Smooth muscle cell (in vitro differentiated cells): ENCODE data around the gene SEMA6D. TPM values are rescaled to one million over a fixed set of nuclear protein-coding genes. Genes with fewer than 3 reads are reported as not detected.

Experiments used
- DNase-seq: peaks from one replicate; lab custom pipeline; 2025; ENCODE audit not compliant: unreplicated experiment; lab: John Stamatoyannopoulos, UW
- H2AFZ ChIP-seq: fragments of 200-600 bp; sonication (generic); 2 replicates; pipeline ENCODE4 v1.6.0; 2016; ENCODE audit warnings: antibody characterized with exemption, low read depth, mild to moderate bottlenecking
- H3F3A ChIP-seq: fragments of 200-600 bp; sonication (generic); 2 replicates; pipeline ENCODE4 v1.6.0; 2017; ENCODE audit warnings: antibody characterized with exemption, low read depth
- H3K27ac ChIP-seq: fragments of 200-600 bp; sonication (generic); 2 replicates; pipeline ENCODE4 v1.5.1; 2016; ENCODE audit warnings: low read depth, mild to moderate bottlenecking
- H3K27me3 ChIP-seq: fragments of 200-600 bp; sonication (generic); 2 replicates; pipeline ENCODE4 v1.6.1; 2016; ENCODE audit warnings: low read depth, mild to moderate bottlenecking
- H3K36me3 ChIP-seq: fragments of 200-600 bp; sonication (generic); 2 replicates; pipeline ENCODE4 v1.5.1; 2016; ENCODE audit warnings: low read depth
- H3K4me1 ChIP-seq: fragments of 200-600 bp; sonication (generic); 2 replicates; pipeline ENCODE4 v1.5.1; 2016; ENCODE audit warnings: low read depth
- H3K4me2 ChIP-seq: fragments of 200-600 bp; sonication (generic); 2 replicates; pipeline ENCODE4 v1.6.0; 2016; ENCODE audit warnings: mild to moderate bottlenecking
- H3K4me3 ChIP-seq: fragments of 200-600 bp; sonication (generic); 2 replicates; pipeline ENCODE4 v1.5.1; 2016; ENCODE audit warnings: mild to moderate bottlenecking
- H3K79me2 ChIP-seq: fragments of 200-600 bp; sonication (generic); 2 replicates; pipeline ENCODE4 v1.6.0; 2016; ENCODE audit warnings: low read depth, mild to moderate bottlenecking
- H3K9ac ChIP-seq: fragments of 200-600 bp; sonication (generic); 2 replicates; pipeline ENCODE4 v1.6.0; 2016; ENCODE audit warnings: low read depth
- H3K9me3 ChIP-seq: fragments of 200-600 bp; sonication (generic); replicated peaks from 2 replicates; pipeline ENCODE4 v1.5.1; 2016; ENCODE audit warnings: low read depth
- H4K20me1 ChIP-seq: fragments of 200-600 bp; sonication (generic); 2 replicates; pipeline ENCODE4 v1.6.0; 2016; ENCODE audit warnings: low read depth
- CTCF ChIP-seq: fragments of 200-600 bp; sonication (generic); IDR thresholded peaks from 2 replicates; pipeline ENCODE4 v1.5.1; 2017; ENCODE audit warnings: borderline replicate concordance, mild to moderate bottlenecking, antibody characterized with exemption; ENCODE audit not compliant: insufficient read depth, poor library complexity, severe bottlenecking
- WGBS: methylation state at CpG from one replicate; pipeline ENCODE4 v1.1.7; 2016; ENCODE audit warnings: low lambda C conversion rate; 5-methylcytosine and 5-hydroxymethylcytosine counted together
- polyA plus RNA-seq: library from polyadenylated mRNA; unstranded; fragments of >200 nt; fragmentation: Nextera tagmentation; extraction: Ambion mirVana; gene quantifications from 2 replicates; pipeline ENCODE4 v1.2.1, GENCODE V29; 2016
- total RNA-seq: library from RNA; depleted of rRNA; stranded (reverse); fragments of >200 nt; gene quantifications from 2 replicates; pipeline ENCODE4 v1.2.3, GENCODE V29; 2014

SEMA6D gene
- total and polyA plus RNA-seq, 2 experiments from 2014 or later: 31.4 to 44.9 TPM

DNA sequence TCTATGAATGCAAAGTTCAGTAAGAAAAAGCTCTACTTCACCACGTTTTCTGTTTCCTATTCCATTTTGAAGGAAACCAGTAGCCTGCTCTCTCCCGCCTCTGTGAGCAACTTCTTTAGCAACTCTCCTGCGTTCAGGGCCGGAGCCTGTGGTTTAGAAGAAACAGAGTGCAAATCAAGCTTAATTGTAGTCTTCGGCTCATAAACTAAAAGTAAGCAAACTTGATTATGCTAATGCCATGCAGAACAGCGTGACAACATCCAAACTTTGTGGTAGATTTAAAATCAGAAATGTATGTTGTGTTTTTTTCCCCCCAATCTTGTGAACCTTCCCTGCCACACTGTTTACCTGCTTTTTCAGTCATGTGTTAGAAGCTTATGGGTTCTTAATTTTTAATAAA, 87.4 kb downstream of the SEMA6D start:
- Histone ChIP-seq H3K27me3 (no peaks in the 10 kb centered on the region), H2AFZ (no peak overlapping the region), H3K4me2 (no peak overlapping the region), H3K4me1 (no peaks in the 10 kb centered on the region), H3K79me2 (no peaks in the 10 kb centered on the region), H3K4me3 (no peak overlapping the region), H3K27ac (no peak overlapping the region), H4K20me1 (no peaks in the 10 kb centered on the region), H3K9me3 (no peaks in the 10 kb centered on the region), H3K9ac (no peak overlapping the region), H3F3A (no peaks in the 10 kb centered on the region), H3K36me3 (no peaks in the 10 kb centered on the region)
- TF ChIP-seq CTCF: no peak
- DNase-seq: no peak
- 52% methylated on average over 6 of the region's 6 CpGs for WGBS

- no peak for DNase-seq
- no peaks in the 10 kb centered on the region for H4K20me1 ChIP-seq
- no peak overlapping the region for H3K9ac ChIP-seq
- no peaks in the 10 kb centered on the region for H3F3A ChIP-seq
- H3K9me3 ChIP-seq: no peaks in the 10 kb centered on the region
- no peak overlapping the region for H2AFZ ChIP-seq
- no peaks in the 10 kb centered on the region for H3K36me3 ChIP-seq
- 82% methylated on average over 2 of the region's 2 CpGs for WGBS
- no peak overlapping the region for H3K4me2 ChIP-seq
- no peak overlapping the region for H3K4me3 ChIP-seq
- no peaks in the 10 kb centered on the region for H3K27me3 ChIP-seq
- no peak for TF ChIP-seq CTCF
- H3K4me1 ChIP-seq: no peaks in the 10 kb centered on the region
- H3K27ac ChIP-seq: no peak overlapping the region
- H3K79me2 ChIP-seq: no peaks in the 10 kb centered on the region
These were observed 88.7 kb downstream of the SEMA6D start for GRCh38 chr15:47806008-47806407.

- H3K27me3 ChIP-seq: no peaks in the 10 kb centered on the region
- H3K4me1 ChIP-seq: no peaks in the 10 kb centered on the region
- H3K79me2 ChIP-seq: no peaks in the 10 kb centered on the region
- no peaks in the 10 kb centered on the region for H3K9me3 ChIP-seq
- no peak for TF ChIP-seq CTCF
- no peak overlapping the region for H3K4me2 ChIP-seq
- no peaks in the 10 kb centered on the region for H3F3A ChIP-seq
- no peaks in the 10 kb centered on the region for H3K36me3 ChIP-seq
- DNase-seq: no peak
- H4K20me1 ChIP-seq: no peaks in the 10 kb centered on the region
- WGBS: 57% methylated on average over 1 of the region's 1 CpG
- no peak overlapping the region for H3K9ac ChIP-seq
- no peak overlapping the region for H3K27ac ChIP-seq
- H3K4me3 ChIP-seq: no peak overlapping the region
- H2AFZ ChIP-seq: peak overlapping the region; percentile 13
These were observed 93.9 kb downstream of the SEMA6D start for GRCh38 chr15:47811172-47811571.

GRCh38 chr15:47812470-47812999, 95.2 kb downstream of the SEMA6D start:
- Histone ChIP-seq H3F3A (no peaks in the 10 kb centered on the region), H3K4me3 (no peak overlapping the region), H3K4me1 (no peaks in the 10 kb centered on the region), H3K36me3 (no peaks in the 10 kb centered on the region), H3K9ac (no peak overlapping the region), H3K9me3 (no peaks in the 10 kb centered on the region), H2AFZ (no peak overlapping the region), H3K4me2 (no peak overlapping the region), H3K79me2 (no peaks in the 10 kb centered on the region), H3K27ac (no peak overlapping the region), H3K27me3 (no peaks in the 10 kb centered on the region), H4K20me1 (no peaks in the 10 kb centered on the region)
- 70% methylated on average over 4 of the region's 4 CpGs for WGBS
- DNase-seq: no peak
- TF ChIP-seq CTCF: no peak
